ENCODE measurements around the gene ZNF93.
"Not testable (repeated sequence)": the region's sequence is repeated elsewhere in the genome, so short reads cannot be mapped to it uniquely, and the experiment has no call there.

DNA sequence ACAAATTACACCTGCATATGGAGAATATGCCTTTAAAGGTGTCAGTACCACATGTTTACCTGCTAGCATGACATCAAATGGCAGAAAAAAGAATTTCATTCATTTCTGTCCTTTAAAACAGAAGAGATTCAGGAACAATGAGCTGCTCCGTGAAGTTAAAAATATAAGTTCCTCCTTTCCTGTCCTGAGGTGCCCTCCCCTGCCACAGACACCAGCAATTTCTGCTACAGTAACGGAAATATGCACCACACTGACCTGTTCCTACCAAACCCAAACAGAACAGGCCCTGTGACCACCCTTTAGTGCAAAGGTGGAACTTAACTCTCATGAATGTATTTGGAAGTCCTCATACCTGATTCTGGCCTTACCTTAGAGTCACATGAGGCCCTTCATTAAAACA is 49.0 kb upstream of the ZNF93 start:
- TF ChIP-seq FOXK1 (CRISPR knock-in tag; IDR thresholded peaks at IDR 0.05); ZNF263 (CRISPR knock-in tag; IDR thresholded peaks at IDR 0.05; ENCODE audit: low read depth); CTCF (IDR thresholded peaks at IDR 0.05); USF1 (CRISPR knock-in tag; IDR thresholded peaks at IDR 0.05); CBFB (CRISPR knock-in tag; IDR thresholded peaks at IDR 0.05; ENCODE audit: low read depth); TP53 (CRISPR knock-in tag; IDR thresholded peaks at IDR 0.05); ZBTB21 (CRISPR knock-in tag; IDR thresholded peaks at IDR 0.05; ENCODE audit: borderline replicate concordance); GABPB1 (CRISPR knock-in tag; IDR thresholded peaks at IDR 0.05); ESRRA (CRISPR knock-in tag; IDR thresholded peaks at IDR 0.05; ENCODE audit: borderline replicate concordance); ZNF396 (CRISPR knock-in tag; IDR thresholded peaks at IDR 0.05; ENCODE audit: borderline replicate concordance); KAT7 (CRISPR knock-in tag; IDR thresholded peaks at IDR 0.05; ENCODE audit: borderline replicate concordance); NR1H2 (CRISPR knock-in tag; IDR thresholded peaks at IDR 0.05); FOXP1 (CRISPR knock-in tag; IDR thresholded peaks at IDR 0.05; ENCODE audit: borderline replicate concordance): not testable (repeated sequence)

Data from WTC11 (cell line).